GM18858 (cell line): ENCODE data around the gene ZNF569.
"Not testable (repeated sequence)": the region's sequence is repeated elsewhere in the genome, so short reads cannot be mapped to it uniquely, and the experiment has no call there.

Experiments
- ATAC-seq: cut with Tn5 transposase; IDR thresholded peaks from one replicate; pipeline ENCODE4 v1.9.1; 2021; ENCODE audit not compliant: unreplicated experiment

ZNF569 gene

GRCh38 chr19:37466798-37467607 lies at the start of gene ZNF569:
Gene ZNF569, minus strand, starts transcription at chr19:37467444. Its CDS starts 22,523 bp downstream, at chr19:37444921.
- peak; percentile 45 for ATAC-seq

- no peak for ATAC-seq
Observed at GRCh38 chr19:37513397-37513796, 46.2 kb upstream of the ZNF569 start.

- no peak for ATAC-seq
Observed at GRCh38 chr19:37511821-37512220, 44.6 kb upstream of the ZNF569 start.

GRCh38 chr19:37511186-37511585 lies 43.9 kb upstream of the ZNF569 start:
- ATAC-seq = no peak

- ATAC-seq = no peak
Observed at GRCh38 chr19:37507167-37507464, 39.9 kb upstream of the ZNF569 start.

- ATAC-seq = no peak
Observed at GRCh38 chr19:37506387-37507166, 39.3 kb upstream of the ZNF569 start, which contains the start of gene ZNF793. Gene ZNF793, plus strand, starts transcription at chr19:37506939. Its CDS starts 16,501 bp downstream, at chr19:37523440.

- no peak for ATAC-seq
Observed at GRCh38 chr19:37505958-37506386, 38.7 kb upstream of the ZNF569 start.

- ATAC-seq = no peak
Observed at GRCh38 chr19:37492213-37492612, 25.0 kb upstream of the ZNF569 start.

- no peak for ATAC-seq
Observed at GRCh38 chr19:37484406-37485168, 17.3 kb upstream of the ZNF569 start.

- no peak for ATAC-seq
Observed at GRCh38 chr19:37472165-37472564, 4.9 kb upstream of the ZNF569 start.

- ATAC-seq = no peak
Observed at GRCh38 chr19:37470216-37470615, 3.0 kb upstream of the ZNF569 start.

GRCh38 chr19:37468961-37469777 lies 1.9 kb upstream of the ZNF569 start, which contains the start of gene ZNF570:
Gene ZNF570, plus strand, starts transcription at chr19:37469356. Its CDS starts 999 bp downstream, at chr19:37470355.
- ATAC-seq = no peak

- ATAC-seq = no peak
Observed at GRCh38 chr19:37467608-37468090, 405 bp upstream of the ZNF569 start.

GRCh38 chr19:37466277-37466797 lies 907 bp downstream of the ZNF569 start:
- ATAC-seq = no peak

GRCh38 chr19:37452500-37453245 lies 14.6 kb downstream of the ZNF569 start:
- no peak for ATAC-seq

- no peak for ATAC-seq
Observed at GRCh38 chr19:37413313-37414084, 53.7 kb downstream of the ZNF569 start.

GRCh38 chr19:37412700-37413099 lies 54.5 kb downstream of the ZNF569 start:
- no peak for ATAC-seq

GRCh38 chr19:37406140-37406846 lies 61.0 kb downstream of the ZNF569 start:
- ATAC-seq = not testable (repeated sequence)
